Stimulated activated memory B cell treated with anti-CD40 and anti-IgM and Interleukin-4, amounts not matched to agents 10 μg/mL and 1 μg/mL and 100 μg/mL, for 72 hours (primary cell): ENCODE results near the gene FDXR.
"Not testable (repeated sequence)": the region's sequence is repeated elsewhere in the genome, so short reads cannot be mapped to it uniquely, and the experiment has no call there.

Experiments
- ATAC-seq: fragments of 150-1000 bp; cut with Tn5 transposase; 2 replicates; pipeline ENCODE4 v1.10.0; 2021
- H3K27ac Mint-ChIP-seq: one replicate; pipeline ENCODE4 v1.8.0; 2022; ENCODE audit warnings: mild to moderate bottlenecking, mixed read lengths
- H3K27me3 Mint-ChIP-seq: one replicate; pipeline ENCODE4 v1.8.0; 2022; ENCODE audit warnings: mixed read lengths
- H3K36me3 Mint-ChIP-seq: one replicate; pipeline ENCODE4 v1.8.0; 2022; ENCODE audit warnings: mixed read lengths
- H3K4me1 Mint-ChIP-seq: one replicate; pipeline ENCODE4 v1.8.0; 2022; ENCODE audit warnings: mixed read lengths
- H3K4me3 Mint-ChIP-seq: one replicate; pipeline ENCODE4 v1.8.0; 2022; ENCODE audit warnings: mild to moderate bottlenecking, moderate library complexity, mixed read lengths
- H3K9me3 Mint-ChIP-seq: one replicate; pipeline ENCODE4 v1.8.0; 2022; ENCODE audit warnings: mixed read lengths

The FDXR gene, protein sequence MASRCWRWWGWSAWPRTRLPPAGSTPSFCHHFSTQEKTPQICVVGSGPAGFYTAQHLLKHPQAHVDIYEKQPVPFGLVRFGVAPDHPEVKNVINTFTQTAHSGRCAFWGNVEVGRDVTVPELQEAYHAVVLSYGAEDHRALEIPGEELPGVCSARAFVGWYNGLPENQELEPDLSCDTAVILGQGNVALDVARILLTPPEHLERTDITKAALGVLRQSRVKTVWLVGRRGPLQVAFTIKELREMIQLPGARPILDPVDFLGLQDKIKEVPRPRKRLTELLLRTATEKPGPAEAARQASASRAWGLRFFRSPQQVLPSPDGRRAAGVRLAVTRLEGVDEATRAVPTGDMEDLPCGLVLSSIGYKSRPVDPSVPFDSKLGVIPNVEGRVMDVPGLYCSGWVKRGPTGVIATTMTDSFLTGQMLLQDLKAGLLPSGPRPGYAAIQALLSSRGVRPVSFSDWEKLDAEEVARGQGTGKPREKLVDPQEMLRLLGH

DNA sequence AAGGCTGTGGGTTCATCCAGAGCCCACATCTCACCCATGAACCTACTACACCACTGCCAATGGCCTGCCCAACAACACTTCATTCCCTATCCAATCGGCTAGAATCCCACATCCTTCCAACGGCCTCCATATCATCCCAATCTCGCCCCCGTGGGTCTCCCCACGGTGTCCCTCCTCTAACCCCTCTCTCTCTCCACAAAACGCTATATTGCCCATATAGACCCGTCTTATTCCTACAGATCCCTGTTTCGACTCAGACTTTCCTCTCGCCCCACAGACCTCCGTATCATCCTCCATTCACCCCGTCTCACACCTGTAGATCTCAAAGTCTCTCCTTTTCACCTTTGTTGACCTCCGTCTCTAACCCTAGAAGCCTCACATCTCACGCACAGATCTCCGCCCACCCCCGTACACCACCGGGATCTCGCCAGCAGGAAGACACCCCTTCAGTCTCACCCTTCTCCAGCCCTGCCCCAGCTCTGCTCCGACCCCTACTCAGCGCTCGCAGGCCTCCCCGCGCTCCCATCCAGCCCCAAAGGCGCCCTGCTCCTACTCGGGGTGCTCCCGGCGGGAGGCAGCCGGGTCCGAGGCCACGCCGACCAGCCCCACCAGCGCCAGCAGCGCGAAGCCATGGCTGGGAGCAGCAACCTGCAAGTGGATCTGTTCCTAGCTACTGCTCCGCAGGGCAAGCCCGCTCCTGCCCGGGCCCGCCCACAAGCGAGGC lies at the start of gene FDXR:
Gene FDXR (minus strand): TSS at position 682 of the 724 bp plus-strand sequence. CDS start 50 bp downstream, at position 632.
- H3K36me3 Mint-ChIP-seq, result no peaks in the 10 kb centered on the region
- no peaks in the 10 kb centered on the region for H3K27me3 Mint-ChIP-seq
- peak within 1 kb of the TSS; percentile 86 for H3K4me3 Mint-ChIP-seq
- no peaks in the 10 kb centered on the region for H3K9me3 Mint-ChIP-seq
- H3K27ac Mint-ChIP-seq, result peak within 1 kb of the TSS; percentile 85
- peaks cover 30% of the 10 kb centered on the region for H3K4me1 Mint-ChIP-seq
- peak; percentile 14 for ATAC-seq

GRCh38 chr17:74922172-74922571 lies 49.4 kb upstream of the FDXR start:
- Mint-ChIP-seq H3K27ac (no peak overlapping the region), H3K36me3 (no peaks in the 10 kb centered on the region), H3K4me3 (no peak overlapping the region), H3K27me3 (peaks cover 92% of the 10 kb centered on the region), H3K4me1 (peaks cover 24% of the 10 kb centered on the region), H3K9me3 (no peaks in the 10 kb centered on the region)
- no peak for ATAC-seq

DNA sequence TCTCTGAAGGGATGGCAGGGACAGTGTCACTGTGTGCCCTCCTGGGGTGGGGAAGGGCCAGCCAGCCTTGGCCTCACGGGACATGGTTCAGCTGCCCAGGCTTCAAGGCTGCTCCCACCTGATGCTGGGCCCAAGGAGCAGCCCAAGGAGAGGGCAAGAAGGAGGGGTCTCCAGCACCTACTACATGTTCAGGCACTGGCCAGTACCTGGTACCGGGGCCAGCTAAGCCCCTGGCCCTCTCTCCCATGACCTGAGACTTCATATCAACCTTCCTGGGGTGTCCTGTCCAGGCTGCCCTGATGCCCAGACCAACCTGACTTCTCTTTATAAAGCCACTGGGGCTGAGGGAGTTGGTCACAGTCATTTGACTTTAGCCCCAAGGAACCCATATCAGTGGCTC lies 49.0 kb upstream of the FDXR start:
- Mint-ChIP-seq H3K9me3 (no peaks in the 10 kb centered on the region), H3K36me3 (no peaks in the 10 kb centered on the region), H3K27ac (no peak overlapping the region), H3K27me3 (peaks cover 92% of the 10 kb centered on the region), H3K4me1 (peaks cover 24% of the 10 kb centered on the region), H3K4me3 (no peak overlapping the region)
- no peak for ATAC-seq

DNA sequence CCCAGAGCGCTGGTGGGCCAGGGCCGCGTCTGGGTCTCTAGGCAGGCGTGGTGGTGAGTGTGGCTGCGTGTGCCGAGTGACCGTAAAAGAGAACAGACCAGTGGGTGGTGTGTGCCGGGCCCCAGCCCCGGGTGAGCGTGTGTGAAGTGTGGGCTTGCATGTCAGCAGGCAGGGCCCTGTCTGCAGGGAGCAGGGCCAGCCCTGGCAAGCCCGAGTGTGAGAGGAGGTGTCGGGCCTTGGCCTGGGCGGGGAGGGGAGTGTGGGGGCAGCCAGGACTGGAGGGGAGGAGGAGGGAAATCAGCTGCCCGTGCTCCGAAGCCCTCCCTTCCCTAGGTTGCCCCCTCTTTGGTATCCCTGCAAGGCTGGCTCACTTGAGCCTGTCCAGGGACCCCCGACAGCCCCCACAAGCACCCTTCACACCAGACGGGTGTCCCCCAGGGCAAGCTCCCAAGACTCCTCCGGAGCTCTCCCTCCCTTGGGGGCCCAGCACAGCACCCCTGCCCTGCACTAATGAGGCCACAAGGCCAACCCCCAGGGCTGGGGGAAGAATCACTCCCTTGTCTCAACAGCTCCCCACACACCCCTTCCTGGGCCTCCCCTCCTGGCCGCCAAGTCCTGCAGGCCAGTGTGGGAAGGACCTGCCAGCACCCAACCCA lies 48.4 kb upstream of the FDXR start:
- Mint-ChIP-seq H3K36me3 (no peaks in the 10 kb centered on the region), H3K4me3 (no peak overlapping the region), H3K4me1 (peaks cover 24% of the 10 kb centered on the region), H3K9me3 (no peaks in the 10 kb centered on the region), H3K27ac (no peak overlapping the region), H3K27me3 (peaks cover 92% of the 10 kb centered on the region)
- no peak for ATAC-seq

DNA sequence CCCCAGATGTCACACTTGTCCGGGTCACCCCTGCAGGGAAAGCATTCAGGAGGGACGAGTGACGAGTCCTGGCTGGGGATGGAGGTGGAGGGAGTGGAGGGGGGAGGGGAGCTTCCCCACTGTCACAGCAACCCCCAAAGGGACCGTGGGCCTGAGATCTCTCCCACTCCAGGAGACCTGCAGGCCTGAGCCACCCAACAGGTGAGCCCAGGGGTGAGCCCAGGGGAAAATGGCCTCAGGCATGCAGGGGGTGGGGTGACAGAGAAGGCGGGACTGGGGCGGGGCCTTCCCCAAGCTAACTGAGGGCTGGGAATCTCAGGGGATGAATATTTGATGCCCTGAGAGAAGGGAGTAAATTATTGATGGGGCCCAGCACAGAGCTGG lies 47.8 kb upstream of the FDXR start:
- Mint-ChIP-seq H3K27ac (no peak overlapping the region), H3K4me3 (no peak overlapping the region), H3K9me3 (no peaks in the 10 kb centered on the region), H3K36me3 (no peaks in the 10 kb centered on the region), H3K27me3 (peaks cover 92% of the 10 kb centered on the region), H3K4me1 (peaks cover 24% of the 10 kb centered on the region)
- ATAC-seq, result no peak

- H3K4me1 Mint-ChIP-seq, result peaks cover 24% of the 10 kb centered on the region
- H3K27me3 Mint-ChIP-seq, result peaks cover 90% of the 10 kb centered on the region
- H3K9me3 Mint-ChIP-seq, result no peaks in the 10 kb centered on the region
- H3K27ac Mint-ChIP-seq, result no peak overlapping the region
- ATAC-seq, result no peak
- H3K36me3 Mint-ChIP-seq, result no peaks in the 10 kb centered on the region
- no peak overlapping the region for H3K4me3 Mint-ChIP-seq
These were observed 47.5 kb upstream of the FDXR start for GRCh38 chr17:74920306-74920620.

- Mint-ChIP-seq H3K4me1 (peaks cover 19% of the 10 kb centered on the region), H3K27me3 (peaks cover 90% of the 10 kb centered on the region), H3K36me3 (no peaks in the 10 kb centered on the region), H3K27ac (no peak overlapping the region), H3K4me3 (no peak overlapping the region), H3K9me3 (no peaks in the 10 kb centered on the region)
- no peak for ATAC-seq
These were observed 46.9 kb upstream of the FDXR start for GRCh38 chr17:74919440-74920305.

GRCh38 chr17:74918906-74919305 lies 46.1 kb upstream of the FDXR start:
- no peak overlapping the region for H3K4me3 Mint-ChIP-seq
- peaks cover 12% of the 10 kb centered on the region for H3K4me1 Mint-ChIP-seq
- peaks cover 85% of the 10 kb centered on the region for H3K27me3 Mint-ChIP-seq
- ATAC-seq, result no peak
- no peaks in the 10 kb centered on the region for H3K36me3 Mint-ChIP-seq
- no peaks in the 10 kb centered on the region for H3K9me3 Mint-ChIP-seq
- no peak overlapping the region for H3K27ac Mint-ChIP-seq

DNA sequence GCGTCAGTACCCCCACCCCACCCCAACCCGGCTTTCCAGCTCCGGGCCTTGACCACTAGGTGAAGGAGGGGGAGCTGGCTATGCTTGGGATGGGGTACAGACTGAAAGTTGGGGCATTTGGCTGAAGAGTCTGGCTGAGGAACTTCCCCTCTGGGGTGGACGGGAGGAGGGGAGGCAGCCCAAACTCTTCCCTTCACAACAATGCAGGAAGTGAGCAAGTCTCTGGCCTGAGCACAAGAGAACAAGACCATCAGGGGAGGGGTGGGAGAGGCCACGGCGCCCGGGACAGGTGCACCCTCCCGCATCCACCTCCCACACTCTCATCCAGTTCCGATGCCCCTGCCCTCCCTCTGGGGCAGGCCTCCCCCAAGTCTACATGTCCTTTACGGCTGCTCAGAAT lies 44.6 kb upstream of the FDXR start:
- H3K27me3 Mint-ChIP-seq, result peaks cover 78% of the 10 kb centered on the region
- H3K9me3 Mint-ChIP-seq, result no peaks in the 10 kb centered on the region
- no peak for ATAC-seq
- peaks cover 7% of the 10 kb centered on the region for H3K4me1 Mint-ChIP-seq
- H3K4me3 Mint-ChIP-seq, result no peak overlapping the region
- no peak overlapping the region for H3K27ac Mint-ChIP-seq
- H3K36me3 Mint-ChIP-seq, result no peaks in the 10 kb centered on the region

DNA sequence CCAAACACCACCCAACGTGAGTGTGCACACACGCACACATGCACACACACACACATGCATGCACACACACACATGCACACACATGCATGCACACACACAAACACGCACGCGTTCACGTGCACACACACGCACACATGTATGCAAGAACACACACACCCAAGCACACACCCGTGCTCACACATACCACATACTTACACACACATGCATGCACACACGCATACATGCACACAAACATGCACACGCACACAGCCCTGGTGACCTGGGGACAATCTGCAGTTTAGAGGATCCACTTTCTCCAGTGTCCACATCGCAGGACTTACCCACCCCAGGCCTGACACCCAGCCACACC lies 44.0 kb upstream of the FDXR start:
- H3K4me3 Mint-ChIP-seq, result no peak overlapping the region
- no peaks in the 10 kb centered on the region for H3K36me3 Mint-ChIP-seq
- ATAC-seq, result no peak
- no peak overlapping the region for H3K27ac Mint-ChIP-seq
- H3K27me3 Mint-ChIP-seq, result peaks cover 72% of the 10 kb centered on the region
- peaks cover 5% of the 10 kb centered on the region for H3K4me1 Mint-ChIP-seq
- H3K9me3 Mint-ChIP-seq, result no peaks in the 10 kb centered on the region

DNA sequence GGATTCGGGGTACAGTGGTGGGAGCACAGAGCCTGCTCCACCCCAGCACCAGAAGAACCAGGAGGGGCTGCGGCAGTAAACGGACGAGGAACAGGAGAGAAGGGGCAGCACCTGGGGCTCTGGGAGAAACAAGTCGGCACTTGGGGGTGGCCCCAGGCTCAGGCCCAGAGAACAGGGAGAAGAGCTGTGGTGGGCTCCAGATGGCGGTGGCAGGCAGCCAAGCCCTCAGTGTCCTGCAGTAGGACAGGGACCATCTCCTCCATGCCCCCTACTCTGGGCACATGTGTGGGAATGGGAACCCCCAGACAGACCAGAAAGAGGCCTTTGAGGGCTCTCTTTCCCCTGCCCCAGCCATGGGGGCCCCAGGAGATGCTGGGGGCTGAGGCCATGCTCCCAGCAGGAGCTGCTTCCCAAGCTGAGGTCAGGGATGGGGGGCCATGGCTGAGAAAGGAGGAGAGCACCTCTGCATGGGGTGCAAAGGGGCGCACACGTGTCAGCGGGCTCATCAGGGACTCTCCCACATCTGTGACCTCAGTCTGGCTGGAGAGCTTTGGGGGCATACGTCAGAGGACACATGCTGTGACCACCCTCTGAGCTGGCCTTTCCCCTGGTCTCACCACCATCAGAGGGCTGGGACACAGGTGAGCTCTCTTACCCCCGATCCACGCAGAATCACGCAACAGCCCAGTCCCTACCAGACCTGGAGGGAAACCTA lies 43.5 kb upstream of the FDXR start:
- Mint-ChIP-seq H3K9me3 (no peaks in the 10 kb centered on the region), H3K27me3 (peaks cover 67% of the 10 kb centered on the region), H3K4me1 (peaks cover 5% of the 10 kb centered on the region), H3K36me3 (no peaks in the 10 kb centered on the region), H3K4me3 (no peak overlapping the region), H3K27ac (no peak overlapping the region)
- ATAC-seq, result no peak

- not testable (repeated sequence) for ATAC-seq, H3K27ac Mint-ChIP-seq, H3K4me3 Mint-ChIP-seq, H3K36me3 Mint-ChIP-seq, H3K4me1 Mint-ChIP-seq, H3K9me3 Mint-ChIP-seq
- H3K27me3 Mint-ChIP-seq, result peaks cover 28% of the 10 kb centered on the region
These were observed 38.6 kb upstream of the FDXR start for GRCh38 chr17:74911423-74911822.

DNA sequence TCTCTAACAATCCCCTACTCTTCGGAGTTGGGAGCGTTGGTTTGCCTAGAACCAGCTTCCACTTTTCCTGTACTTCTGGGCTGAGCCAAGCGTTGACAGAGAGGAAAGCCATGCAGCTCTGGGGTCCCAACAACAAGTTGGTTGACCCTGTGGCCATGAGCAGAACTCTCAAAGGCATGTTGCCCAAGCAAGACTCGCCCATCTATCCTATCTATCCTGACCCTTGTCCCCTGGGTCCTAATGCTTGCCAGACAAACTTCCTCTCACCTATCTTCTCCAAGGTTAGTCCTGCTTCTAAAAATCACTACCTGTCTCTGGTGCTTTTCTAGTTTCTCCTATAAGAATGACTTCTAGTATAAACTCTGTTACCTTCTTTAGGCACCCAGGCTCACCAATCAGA lies 36.3 kb upstream of the FDXR start:
- H3K27ac Mint-ChIP-seq, H3K9me3 Mint-ChIP-seq, H3K27me3 Mint-ChIP-seq: not testable (repeated sequence)

GRCh38 chr17:74907012-74907411 lies 34.2 kb upstream of the FDXR start:
- Mint-ChIP-seq H3K36me3 (no peaks in the 10 kb centered on the region), H3K4me1 (no peaks in the 10 kb centered on the region), H3K27me3 (peaks cover 27% of the 10 kb centered on the region), H3K9me3 (no peaks in the 10 kb centered on the region), H3K4me3 (no peak overlapping the region), H3K27ac (no peak overlapping the region)
- no peak for ATAC-seq

More for the DNA sequence above, 36.3 kb upstream of the FDXR start:
- ATAC-seq, H3K4me1 Mint-ChIP-seq, H3K36me3 Mint-ChIP-seq, H3K4me3 Mint-ChIP-seq: not testable (repeated sequence)
